ENCODE measurements around the gene KLHL18. TPM values are rescaled to one million over a fixed set of nuclear protein-coding genes. Genes with fewer than 3 reads are reported as not detected.
A peak's percentile ranks its signal among the peaks of the same experiment; 100 is the strongest.

The KLHL18 gene
- polyA plus RNA-seq, 3 donors, result 43.4 to 63.3 (median 45.3) TPM

GRCh38 chr3:47394881-47395280 lies 112.1 kb downstream of the KLHL18 start:
- Histone ChIP-seq H3K9ac (ENCODE audit: insufficient read depth, low read length, poor library complexity, severe bottlenecking) (no peak overlapping the region), H3K4me1 (ENCODE audit: control insufficient read depth in 1 of 2, insufficient read depth in 2 of 2, low read length in 2 of 2) (no peaks in the 10 kb centered on the region), H3K4me2 (replicated peaks; ENCODE audit: extremely low read depth, low read length, poor library complexity, severe bottlenecking) (no peak overlapping the region), H3K27ac (ENCODE audit: low read depth in 1 of 2, low read length in 2 of 2) (peak overlapping the region in 1 of 2 donors; percentile 1), H3K9me3 (replicated peaks in 1 of 2; ENCODE audit: control insufficient read depth in 1 of 2, insufficient read depth in 1 of 2, low read length in 2 of 2) (no peaks in the 10 kb centered on the region), H3K4me3 (replicated peaks in 1 of 3; ENCODE audit: low read depth in 2 of 3, low read length in 3 of 3) (no peak overlapping the region), H3K27me3 (ENCODE audit: control insufficient read depth in 2 of 2, insufficient read depth in 2 of 2, low read length in 2 of 2) (no peaks in the 10 kb centered on the region), H2AFZ (ENCODE audit: insufficient read depth, low read depth, low read length, poor library complexity, severe bottlenecking) (no peak overlapping the region), H3K36me3 (replicated peaks in 1 of 2; ENCODE audit: control insufficient read depth in 1 of 2, insufficient read depth in 2 of 2, low read length in 2 of 2) (peaks cover 29 to 67% of the 10 kb centered on the region in 2 donors), H3K79me2 (ENCODE audit: insufficient read depth, low read length) (peaks cover 81% of the 10 kb centered on the region), H4K20me1 (ENCODE audit: insufficient read depth, low read length) (peaks cover 93% of the 10 kb centered on the region)
- H3K27ac Mint-ChIP-seq, result peak overlapping the region in 3 of 7 donors; percentile 15 to 89 (median 47)
- H3K9me3 Mint-ChIP-seq, result peaks cover 0 to 2% (median 0%) of the 10 kb centered on the region in 7 donors
- peaks cover 6% of the 10 kb centered on the region for H3K4me1 Mint-ChIP-seq
- DNase-seq, result no peak
- no peak for TF ChIP-seq CTCF (IDR thresholded peaks at IDR 0.05)
- intact Hi-C loops (cut with micrococcal nuclease), result no loop called here
- H3K27me3 Mint-ChIP-seq (ENCODE audit: low read depth in 3 of 3), result peaks cover 0 to 1% (median 1%) of the 10 kb centered on the region in 3 donors
- H3K4me3 Mint-ChIP-seq, result no peak overlapping the region
- peaks cover 32 to 62% of the 10 kb centered on the region in 2 donors for H3K36me3 Mint-ChIP-seq
- WGBS (ENCODE audit: insufficient coverage), result 100% methylated on average over 1 of the region's 3 CpGs

Small RNA genes within 50 kb of the gene (small RNA-seq; reads per million reads assigned to genes)
- gene SNORD13P3 (ENCODE audit: insufficient read length, low read depth), result 5.4 reads per million, percentile 54 among the genes with 10 or more reads in this experiment

Other genes with a start within 250 kb of the KLHL18 start
- gene SETD2, start 118.8 kb upstream of the KLHL18 start, polyA plus RNA-seq, result 10 to 100 TPM in 1 of 3 donors, 1 to 10 TPM in 2; 3.1 to 22.4 (median 7.5) TPM
- gene KIF9, start 145 bp upstream of the KLHL18 start, polyA plus RNA-seq, result 1 to 10 TPM; 2.4 to 5.1 (median 3.8) TPM
- gene PTPN23, start 98.1 kb downstream of the KLHL18 start, polyA plus RNA-seq, result 10 to 100 TPM in 1 of 3 donors, 1 to 10 TPM in 2; 1.2 to 13.7 (median 1.3) TPM
- 10 to 100 TPM; 26.3 to 27.8 (median 27.7) TPM for gene SCAP, start 193.0 kb downstream of the KLHL18 start, polyA plus RNA-seq
- 10 to 100 TPM; 14.0 to 18.3 (median 14.9) TPM for gene ELP6, start 230.8 kb downstream of the KLHL18 start, polyA plus RNA-seq